Measurements from ENCODE around the gene SFTPD. TPM values are rescaled to one million over a fixed set of nuclear protein-coding genes. Genes with fewer than 3 reads are reported as not detected.

The SFTPD gene
- total and polyA plus RNA-seq, 10 of the 15 experiments (the other 5 are each of a cell fraction or from before 2014, with no cell fraction given), result 0.31 TPM; not detected in 9

DNA sequence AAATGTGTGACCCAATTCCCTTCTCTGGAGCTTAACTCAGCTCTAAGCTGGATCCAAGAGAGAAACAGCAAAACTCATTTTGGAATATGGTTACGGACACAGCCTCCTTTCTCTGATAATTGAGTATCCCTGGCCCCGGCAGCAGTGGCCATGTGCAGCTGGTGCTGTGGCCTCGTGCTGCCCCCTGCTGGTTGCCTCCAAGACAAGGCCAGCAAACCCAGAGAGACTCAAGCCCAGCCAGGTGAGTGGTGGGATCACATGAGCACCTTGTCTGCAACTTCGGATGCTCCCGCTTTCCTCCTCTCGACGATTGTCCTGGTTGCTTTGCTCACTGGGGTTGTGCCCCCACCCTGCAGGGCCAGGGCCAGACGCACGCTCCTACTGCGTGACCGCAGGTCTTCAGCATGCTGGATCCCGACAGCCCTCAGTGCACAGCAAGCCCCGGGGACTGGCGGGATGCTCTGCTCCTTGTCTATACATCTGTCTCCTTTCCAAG lies 19.4 kb downstream of the SFTPD start (continued):
- TF ChIP-seq, protein P1, sequence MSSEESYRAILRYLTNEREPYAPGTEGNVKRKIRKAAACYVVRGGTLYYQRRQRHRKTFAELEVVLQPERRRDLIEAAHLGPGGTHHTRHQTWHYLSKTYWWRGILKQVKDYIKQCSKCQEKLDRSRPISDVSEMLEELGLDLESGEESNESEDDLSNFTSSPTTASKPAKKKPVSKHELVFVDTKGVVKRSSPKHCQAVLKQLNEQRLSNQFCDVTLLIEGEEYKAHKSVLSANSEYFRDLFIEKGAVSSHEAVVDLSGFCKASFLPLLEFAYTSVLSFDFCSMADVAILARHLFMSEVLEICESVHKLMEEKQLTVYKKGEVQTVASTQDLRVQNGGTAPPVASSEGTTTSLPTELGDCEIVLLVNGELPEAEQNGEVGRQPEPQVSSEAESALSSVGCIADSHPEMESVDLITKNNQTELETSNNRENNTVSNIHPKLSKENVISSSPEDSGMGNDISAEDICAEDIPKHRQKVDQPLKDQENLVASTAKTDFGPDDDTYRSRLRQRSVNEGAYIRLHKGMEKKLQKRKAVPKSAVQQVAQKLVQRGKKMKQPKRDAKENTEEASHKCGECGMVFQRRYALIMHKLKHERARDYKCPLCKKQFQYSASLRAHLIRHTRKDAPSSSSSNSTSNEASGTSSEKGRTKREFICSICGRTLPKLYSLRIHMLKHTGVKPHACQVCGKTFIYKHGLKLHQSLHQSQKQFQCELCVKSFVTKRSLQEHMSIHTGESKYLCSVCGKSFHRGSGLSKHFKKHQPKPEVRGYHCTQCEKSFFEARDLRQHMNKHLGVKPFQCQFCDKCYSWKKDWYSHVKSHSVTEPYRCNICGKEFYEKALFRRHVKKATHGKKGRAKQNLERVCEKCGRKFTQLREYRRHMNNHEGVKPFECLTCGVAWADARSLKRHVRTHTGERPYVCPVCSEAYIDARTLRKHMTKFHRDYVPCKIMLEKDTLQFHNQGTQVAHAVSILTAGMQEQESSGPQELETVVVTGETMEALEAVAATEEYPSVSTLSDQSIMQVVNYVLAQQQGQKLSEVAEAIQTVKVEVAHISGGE (CRISPR knock-in tag; IDR thresholded peaks at IDR 0.05), result no peak
- TF ChIP-seq, protein P2, sequence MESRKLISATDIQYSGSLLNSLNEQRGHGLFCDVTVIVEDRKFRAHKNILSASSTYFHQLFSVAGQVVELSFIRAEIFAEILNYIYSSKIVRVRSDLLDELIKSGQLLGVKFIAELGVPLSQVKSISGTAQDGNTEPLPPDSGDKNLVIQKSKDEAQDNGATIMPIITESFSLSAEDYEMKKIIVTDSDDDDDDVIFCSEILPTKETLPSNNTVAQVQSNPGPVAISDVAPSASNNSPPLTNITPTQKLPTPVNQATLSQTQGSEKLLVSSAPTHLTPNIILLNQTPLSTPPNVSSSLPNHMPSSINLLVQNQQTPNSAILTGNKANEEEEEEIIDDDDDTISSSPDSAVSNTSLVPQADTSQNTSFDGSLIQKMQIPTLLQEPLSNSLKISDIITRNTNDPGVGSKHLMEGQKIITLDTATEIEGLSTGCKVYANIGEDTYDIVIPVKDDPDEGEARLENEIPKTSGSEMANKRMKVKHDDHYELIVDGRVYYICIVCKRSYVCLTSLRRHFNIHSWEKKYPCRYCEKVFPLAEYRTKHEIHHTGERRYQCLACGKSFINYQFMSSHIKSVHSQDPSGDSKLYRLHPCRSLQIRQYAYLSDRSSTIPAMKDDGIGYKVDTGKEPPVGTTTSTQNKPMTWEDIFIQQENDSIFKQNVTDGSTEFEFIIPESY (IDR thresholded peaks at IDR 0.05), result no peak
- TF ChIP-seq CHD4 (IDR thresholded peaks at IDR 0.05) (no peak), PML (IDR thresholded peaks at IDR 0.05; ENCODE audit: low read length) (no peak), KDM1A (IDR thresholded peaks at IDR 0.05; ENCODE audit: borderline replicate concordance) (no peak), BHLHE40 (IDR thresholded peaks at IDR 0.05; ENCODE audit: borderline replicate concordance in 1 of 2, low read depth in 2 of 2, low read length in 1 of 2) (0 out of 4 replicates have a peak, but pooled peaks of 1 of the 2 experiments have one; percentile 14), CHD1 (IDR thresholded peaks at IDR 0.05; ENCODE audit: low read depth, low read length) (no peak), NR2F1 (conservative IDR thresholded peaks at IDR 0.05) (no peak), GATAD2B (conservative IDR thresholded peaks at IDR 0.05; ENCODE audit: low read depth) (no peak), ZZZ3 (IDR thresholded peaks at IDR 0.05; ENCODE audit: control insufficient read depth, insufficient read length, low read depth) (no peak), CBX5 (IDR thresholded peaks at IDR 0.05; ENCODE audit: low read depth) (no peak), MTA2 (IDR thresholded peaks at IDR 0.05; ENCODE audit: low read depth) (no peak), MYB (IDR thresholded peaks at IDR 0.05; ENCODE audit: borderline replicate concordance, low read depth, low read length) (no peak), ESRRA (IDR thresholded peaks at IDR 0.05; ENCODE audit: low read length) (no peak), BCL11A (IDR thresholded peaks at IDR 0.05; ENCODE audit: low read depth, low read length) (no peak)
- TF ChIP-seq, protein P3, sequence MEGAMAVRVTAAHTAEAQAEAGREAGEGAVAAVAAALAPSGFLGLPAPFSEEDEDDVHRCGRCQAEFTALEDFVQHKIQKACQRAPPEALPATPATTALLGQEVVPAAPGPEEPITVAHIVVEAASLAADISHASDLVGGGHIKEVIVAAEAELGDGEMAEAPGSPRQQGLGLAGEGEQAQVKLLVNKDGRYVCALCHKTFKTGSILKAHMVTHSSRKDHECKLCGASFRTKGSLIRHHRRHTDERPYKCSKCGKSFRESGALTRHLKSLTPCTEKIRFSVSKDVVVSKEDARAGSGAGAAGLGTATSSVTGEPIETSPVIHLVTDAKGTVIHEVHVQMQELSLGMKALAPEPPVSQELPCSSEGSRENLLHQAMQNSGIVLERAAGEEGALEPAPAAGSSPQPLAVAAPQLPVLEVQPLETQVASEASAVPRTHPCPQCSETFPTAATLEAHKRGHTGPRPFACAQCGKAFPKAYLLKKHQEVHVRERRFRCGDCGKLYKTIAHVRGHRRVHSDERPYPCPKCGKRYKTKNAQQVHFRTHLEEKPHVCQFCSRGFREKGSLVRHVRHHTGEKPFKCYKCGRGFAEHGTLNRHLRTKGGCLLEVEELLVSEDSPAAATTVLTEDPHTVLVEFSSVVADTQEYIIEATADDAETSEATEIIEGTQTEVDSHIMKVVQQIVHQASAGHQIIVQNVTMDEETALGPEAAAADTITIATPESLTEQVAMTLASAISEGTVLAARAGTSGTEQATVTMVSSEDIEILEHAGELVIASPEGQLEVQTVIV (IDR thresholded peaks at IDR 0.05; ENCODE audit: borderline replicate concordance, partially characterized antibody), result no peak
- TF ChIP-seq, protein P4, sequence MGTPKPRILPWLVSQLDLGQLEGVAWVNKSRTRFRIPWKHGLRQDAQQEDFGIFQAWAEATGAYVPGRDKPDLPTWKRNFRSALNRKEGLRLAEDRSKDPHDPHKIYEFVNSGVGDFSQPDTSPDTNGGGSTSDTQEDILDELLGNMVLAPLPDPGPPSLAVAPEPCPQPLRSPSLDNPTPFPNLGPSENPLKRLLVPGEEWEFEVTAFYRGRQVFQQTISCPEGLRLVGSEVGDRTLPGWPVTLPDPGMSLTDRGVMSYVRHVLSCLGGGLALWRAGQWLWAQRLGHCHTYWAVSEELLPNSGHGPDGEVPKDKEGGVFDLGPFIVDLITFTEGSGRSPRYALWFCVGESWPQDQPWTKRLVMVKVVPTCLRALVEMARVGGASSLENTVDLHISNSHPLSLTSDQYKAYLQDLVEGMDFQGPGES (IDR thresholded peaks at IDR 0.05), result no peak
- TF ChIP-seq, protein P5, sequence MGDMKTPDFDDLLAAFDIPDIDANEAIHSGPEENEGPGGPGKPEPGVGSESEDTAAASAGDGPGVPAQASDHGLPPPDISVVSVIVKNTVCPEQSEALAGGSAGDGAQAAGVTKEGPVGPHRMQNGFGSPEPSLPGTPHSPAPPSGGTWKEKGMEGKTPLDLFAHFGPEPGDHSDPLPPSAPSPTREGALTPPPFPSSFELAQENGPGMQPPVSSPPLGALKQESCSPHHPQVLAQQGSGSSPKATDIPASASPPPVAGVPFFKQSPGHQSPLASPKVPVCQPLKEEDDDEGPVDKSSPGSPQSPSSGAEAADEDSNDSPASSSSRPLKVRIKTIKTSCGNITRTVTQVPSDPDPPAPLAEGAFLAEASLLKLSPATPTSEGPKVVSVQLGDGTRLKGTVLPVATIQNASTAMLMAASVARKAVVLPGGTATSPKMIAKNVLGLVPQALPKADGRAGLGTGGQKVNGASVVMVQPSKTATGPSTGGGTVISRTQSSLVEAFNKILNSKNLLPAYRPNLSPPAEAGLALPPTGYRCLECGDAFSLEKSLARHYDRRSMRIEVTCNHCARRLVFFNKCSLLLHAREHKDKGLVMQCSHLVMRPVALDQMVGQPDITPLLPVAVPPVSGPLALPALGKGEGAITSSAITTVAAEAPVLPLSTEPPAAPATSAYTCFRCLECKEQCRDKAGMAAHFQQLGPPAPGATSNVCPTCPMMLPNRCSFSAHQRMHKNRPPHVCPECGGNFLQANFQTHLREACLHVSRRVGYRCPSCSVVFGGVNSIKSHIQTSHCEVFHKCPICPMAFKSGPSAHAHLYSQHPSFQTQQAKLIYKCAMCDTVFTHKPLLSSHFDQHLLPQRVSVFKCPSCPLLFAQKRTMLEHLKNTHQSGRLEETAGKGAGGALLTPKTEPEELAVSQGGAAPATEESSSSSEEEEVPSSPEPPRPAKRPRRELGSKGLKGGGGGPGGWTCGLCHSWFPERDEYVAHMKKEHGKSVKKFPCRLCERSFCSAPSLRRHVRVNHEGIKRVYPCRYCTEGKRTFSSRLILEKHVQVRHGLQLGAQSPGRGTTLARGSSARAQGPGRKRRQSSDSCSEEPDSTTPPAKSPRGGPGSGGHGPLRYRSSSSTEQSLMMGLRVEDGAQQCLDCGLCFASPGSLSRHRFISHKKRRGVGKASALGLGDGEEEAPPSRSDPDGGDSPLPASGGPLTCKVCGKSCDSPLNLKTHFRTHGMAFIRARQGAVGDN (IDR thresholded peaks at IDR 0.05), result no peak
